GM10248 (cell line): ENCODE results near the gene TNFRSF19.

ENCODE experiments used
- CTCF ChIA-PET: fragments of 300-600 bp; sonication (Branson Sonifier 250); formaldehyde crosslinking; extraction: SDS; loops from one replicate; lab custom pipeline; 2021; ENCODE audit warnings: antibody characterized with exemption; lab: Yijun Ruan, JAX
- POLR2A ChIA-PET: fragments of 350-650 bp; sonication (Branson Sonifier 250); formaldehyde crosslinking; extraction: SDS; loops from one replicate; lab custom pipeline; 2020; ENCODE audit warnings: antibody characterized with exemption; lab: Yijun Ruan, JAX
- DNase-seq: peaks from one replicate; pipeline ENCODE4 v3.0.0; 2012; ENCODE audit errors: extremely low spot score
- TF ChIP-seq, protein P1 (sequence below): IDR thresholded peaks from 2 replicates; pipeline ENCODE4 v1.5.1; 2012; ENCODE audit warnings: mild to moderate bottlenecking, low read depth; ENCODE audit errors: extremely low read depth, missing control alignments, control extremely low read depth

Gene TNFRSF19

DNA sequence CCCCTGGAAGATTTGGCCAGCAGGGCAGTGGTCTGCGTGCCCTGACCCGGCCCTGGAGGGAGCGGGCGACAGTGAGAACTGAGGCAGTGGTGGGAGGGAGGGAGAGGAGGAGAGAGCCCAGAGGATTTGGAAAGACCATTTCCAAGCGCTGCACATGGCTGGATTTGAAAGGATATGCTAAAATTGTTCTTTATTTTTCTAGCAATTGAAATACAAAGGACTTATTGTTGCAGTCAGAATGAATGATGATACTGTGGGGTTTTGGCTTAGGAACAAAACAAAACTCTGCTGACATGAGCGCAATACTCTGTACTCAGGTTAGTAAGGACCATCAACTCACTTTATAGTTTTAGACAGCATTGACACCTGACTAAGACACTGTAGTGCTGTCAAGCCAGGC, 69.5 kb downstream of the TNFRSF19 start:
- no peak for DNase-seq
- TF ChIP-seq, protein P1, sequence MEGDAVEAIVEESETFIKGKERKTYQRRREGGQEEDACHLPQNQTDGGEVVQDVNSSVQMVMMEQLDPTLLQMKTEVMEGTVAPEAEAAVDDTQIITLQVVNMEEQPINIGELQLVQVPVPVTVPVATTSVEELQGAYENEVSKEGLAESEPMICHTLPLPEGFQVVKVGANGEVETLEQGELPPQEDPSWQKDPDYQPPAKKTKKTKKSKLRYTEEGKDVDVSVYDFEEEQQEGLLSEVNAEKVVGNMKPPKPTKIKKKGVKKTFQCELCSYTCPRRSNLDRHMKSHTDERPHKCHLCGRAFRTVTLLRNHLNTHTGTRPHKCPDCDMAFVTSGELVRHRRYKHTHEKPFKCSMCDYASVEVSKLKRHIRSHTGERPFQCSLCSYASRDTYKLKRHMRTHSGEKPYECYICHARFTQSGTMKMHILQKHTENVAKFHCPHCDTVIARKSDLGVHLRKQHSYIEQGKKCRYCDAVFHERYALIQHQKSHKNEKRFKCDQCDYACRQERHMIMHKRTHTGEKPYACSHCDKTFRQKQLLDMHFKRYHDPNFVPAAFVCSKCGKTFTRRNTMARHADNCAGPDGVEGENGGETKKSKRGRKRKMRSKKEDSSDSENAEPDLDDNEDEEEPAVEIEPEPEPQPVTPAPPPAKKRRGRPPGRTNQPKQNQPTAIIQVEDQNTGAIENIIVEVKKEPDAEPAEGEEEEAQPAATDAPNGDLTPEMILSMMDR: no peak
- POLR2A ChIA-PET: no interaction called here
- CTCF ChIA-PET: interaction anchor here (1.2 to 2.8 kb wide), 2 partner anchors 11 to 17 kb away, joined by 3 to 14 read pairs; no protein-coding TSS in a partner anchor

DNA sequence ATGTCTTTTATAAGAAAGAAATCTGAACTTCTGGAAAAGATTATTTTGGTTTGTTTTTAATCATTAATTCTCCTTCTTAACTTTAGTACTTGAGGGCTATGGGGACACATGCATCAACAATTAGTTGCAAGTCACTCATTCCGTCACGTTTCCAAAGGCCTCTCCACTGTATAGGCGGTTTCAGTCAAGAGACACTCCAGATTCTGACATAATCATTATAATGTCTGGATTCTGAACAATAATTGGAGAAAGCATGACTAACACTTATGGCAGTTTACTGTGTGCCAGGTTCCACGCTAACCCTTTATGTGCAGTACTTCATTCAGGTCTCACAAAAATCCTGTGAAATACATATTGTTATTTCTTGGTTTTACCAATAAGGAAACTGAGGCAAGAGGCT, 71.9 kb downstream of the TNFRSF19 start:
- DNase-seq: no peak
- CTCF ChIA-PET: interaction anchor here (0.9 kb wide), 1 partner anchor 10 kb away, joined by 3 read pairs; no protein-coding TSS in a partner anchor
- POLR2A ChIA-PET: no interaction called here
- TF ChIP-seq, protein P1: no peak

DNA sequence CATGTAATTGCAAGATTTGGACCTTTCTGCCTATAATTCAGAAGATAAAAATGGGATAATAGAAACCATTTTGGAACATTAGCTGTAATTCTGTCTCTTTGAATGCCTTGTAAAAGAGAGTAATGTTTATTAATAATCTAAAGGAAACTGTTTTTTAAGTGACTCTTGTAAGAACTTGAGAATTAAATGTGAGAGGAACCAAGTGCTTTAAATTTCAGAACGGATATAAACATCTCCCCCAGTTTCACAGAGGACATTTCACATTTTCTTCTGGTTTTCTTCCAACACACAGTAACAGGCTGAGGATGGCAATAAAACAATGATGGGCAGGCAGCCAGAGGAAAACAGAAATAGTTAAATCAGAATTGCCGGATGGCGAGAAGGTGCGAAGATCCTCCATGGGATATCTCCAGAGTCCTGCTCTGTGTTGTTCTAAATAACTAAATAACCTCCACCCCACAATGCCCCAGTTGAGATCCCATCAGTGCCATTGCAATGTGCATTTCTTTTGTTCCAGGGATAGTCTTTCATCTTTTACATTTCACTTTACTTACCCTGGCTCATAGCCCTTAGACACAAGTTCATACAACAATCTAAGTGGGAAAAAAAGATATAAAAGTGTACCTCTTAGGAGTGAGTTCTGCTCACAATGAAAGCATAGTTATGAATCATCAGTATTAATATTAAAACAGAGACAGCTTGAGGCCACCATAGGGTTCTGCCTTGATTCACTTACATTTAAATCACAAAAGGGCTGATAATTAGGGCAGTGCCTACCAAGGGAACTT, 73.3 kb downstream of the TNFRSF19 start:
- DNase-seq: no peak
- CTCF ChIA-PET: no interaction called here
- POLR2A ChIA-PET: no interaction called here
- TF ChIP-seq, protein P1: no peak

DNA sequence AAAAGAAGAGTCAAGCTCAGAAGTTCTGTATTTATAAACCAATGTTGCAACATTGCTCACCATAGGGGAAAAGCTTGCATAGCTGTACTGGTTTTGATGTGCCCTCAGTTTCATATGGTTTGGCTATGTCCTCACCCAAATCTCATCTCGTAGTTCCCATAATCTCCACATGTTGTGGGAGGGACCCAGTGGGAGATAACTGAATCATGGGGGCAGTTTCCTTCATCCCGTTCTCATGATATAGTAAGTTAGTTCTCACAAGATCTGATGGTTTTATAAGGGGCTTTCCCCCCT, 73.9 kb downstream of the TNFRSF19 start:
- TF ChIP-seq, protein P1: no peak
- POLR2A ChIA-PET: no interaction called here
- CTCF ChIA-PET: no interaction called here
- DNase-seq: no peak

DNA sequence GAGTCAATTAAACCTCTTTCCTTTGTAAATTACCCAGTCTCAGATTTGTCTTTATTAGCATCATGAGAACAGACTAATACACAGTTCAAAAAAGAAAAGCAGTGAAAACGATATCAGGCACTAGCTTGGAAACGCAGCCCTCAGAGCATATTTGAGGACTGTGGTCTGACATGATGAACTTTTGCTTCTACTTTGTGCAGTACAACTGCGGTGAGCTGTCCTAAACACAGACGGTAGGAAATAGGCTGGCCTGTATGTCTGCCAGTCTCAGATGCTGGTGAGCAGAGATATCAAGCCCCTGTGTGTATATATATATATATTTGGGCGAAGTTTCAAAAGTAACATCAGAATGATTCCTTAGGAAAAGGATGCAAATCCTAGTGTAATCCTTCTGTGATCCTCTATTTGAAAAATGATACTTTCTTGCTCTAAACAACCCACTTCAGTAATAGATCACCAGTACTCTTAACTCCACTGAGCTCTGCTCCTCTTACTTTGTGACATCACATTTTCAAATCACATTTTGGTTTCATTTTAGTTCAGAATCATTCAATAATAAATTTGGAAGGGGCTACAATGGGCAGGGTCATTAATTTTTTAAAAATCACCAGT, 74.4 kb downstream of the TNFRSF19 start:
- no peak for DNase-seq
- POLR2A ChIA-PET: no interaction called here
- CTCF ChIA-PET: interaction anchor here (1.1 kb wide), 1 partner anchor 10 kb away, joined by 5 read pairs; no protein-coding TSS in a partner anchor
- TF ChIP-seq, protein P1: no peak

DNA sequence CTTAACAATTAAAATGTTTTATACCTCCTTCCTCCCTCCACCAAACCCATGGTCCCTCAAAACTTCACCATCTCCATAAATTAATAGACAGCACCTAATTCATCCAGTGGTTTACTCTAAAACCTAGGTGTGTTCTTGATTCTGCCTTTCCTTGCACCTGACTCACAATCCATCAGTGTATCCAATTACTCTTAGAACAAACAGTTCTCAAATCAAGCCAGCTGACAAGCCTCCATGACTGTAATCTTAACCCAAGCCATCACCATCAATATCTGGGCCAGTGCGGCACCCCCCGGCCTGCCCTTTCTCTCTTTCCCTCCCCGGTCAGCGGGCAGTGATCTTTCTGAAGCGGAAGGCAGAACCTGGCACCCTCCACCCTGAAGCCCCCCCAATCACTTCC, 75.6 kb downstream of the TNFRSF19 start:
- DNase-seq: no peak
- TF ChIP-seq, protein P1: no peak
- POLR2A ChIA-PET: no interaction called here
- CTCF ChIA-PET: interaction anchor here (1.0 to 1.1 kb wide), 2 partner anchors 9 to 12 kb away, joined by 3 to 5 read pairs; no protein-coding TSS in a partner anchor
